ENCODE results near the gene KLHDC9. TPM values are rescaled to one million over a fixed set of nuclear protein-coding genes. Genes with fewer than 3 reads are reported as not detected.
"Not testable (repeated sequence)": the region's sequence is repeated elsewhere in the genome, so short reads cannot be mapped to it uniquely, and the experiment has no call there.

KLHDC9 gene
- total RNA-seq, 1 donor from 2014 or later = 0.86 TPM

DNA sequence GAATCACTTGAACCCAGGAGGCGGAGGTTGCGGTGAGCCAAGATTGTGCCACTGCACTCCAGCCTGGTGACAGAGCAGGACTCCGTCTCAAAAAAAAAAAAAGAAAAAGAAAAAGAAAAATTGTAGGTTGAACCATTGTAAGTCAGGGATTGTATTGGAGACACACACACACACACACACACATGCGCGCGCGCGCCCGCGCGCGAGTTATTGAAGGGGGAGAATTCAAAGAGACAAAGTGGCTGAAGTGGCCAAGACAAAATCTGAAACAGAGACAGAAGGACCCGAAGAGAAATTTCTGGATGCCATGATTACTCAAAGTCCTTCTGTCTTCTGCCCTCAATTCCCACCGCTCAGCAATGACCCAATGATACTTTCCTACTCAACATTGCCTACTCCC lies 3.7 kb upstream of the KLHDC9 start:
- no peak for DNase-seq (ENCODE audit: low read depth, low spot score)

DNA sequence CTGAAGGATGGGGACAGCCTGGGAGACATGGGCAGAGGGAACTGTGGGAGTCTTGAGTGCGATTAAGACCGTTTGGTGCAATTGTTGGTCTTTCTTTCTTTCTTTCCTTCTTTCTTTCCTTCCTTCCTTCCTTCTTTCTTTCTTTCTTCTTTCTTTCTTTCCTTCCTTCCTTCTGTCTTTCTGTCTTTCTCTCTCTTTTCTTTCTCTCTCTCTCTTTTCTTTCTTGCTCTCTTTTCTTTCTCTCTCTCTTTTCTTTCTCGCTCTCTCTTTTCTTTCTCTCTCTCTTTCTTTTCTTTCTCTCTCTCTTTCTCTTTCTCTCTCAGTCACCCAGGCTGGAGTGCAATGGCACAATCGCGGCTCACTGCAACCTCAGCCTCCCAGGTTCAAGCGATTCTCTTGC lies 2.9 kb upstream of the KLHDC9 start:
- no peak for DNase-seq (ENCODE audit: low read depth, low spot score)

DNA sequence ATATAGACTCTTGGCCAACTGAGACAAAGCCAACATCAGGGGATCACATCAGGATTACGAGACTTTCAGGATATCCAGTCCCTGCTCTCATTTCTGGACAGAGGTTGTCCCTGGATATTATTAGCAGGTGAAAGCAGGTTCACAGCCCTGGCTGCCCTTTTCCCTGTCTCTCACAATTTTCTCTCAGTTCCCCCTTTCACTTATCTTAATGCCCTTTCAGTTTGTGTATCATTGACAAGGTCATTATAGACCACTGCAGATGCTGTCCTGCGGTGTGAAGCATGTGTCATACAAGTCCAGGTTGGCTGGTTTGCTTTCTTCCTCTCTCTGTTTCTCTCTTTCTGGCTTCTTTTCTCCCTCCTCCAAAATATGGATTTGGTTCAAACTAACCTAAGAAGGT lies 2.1 kb upstream of the KLHDC9 start:
- DNase-seq (ENCODE audit: low read depth, low spot score) = no peak

DNA sequence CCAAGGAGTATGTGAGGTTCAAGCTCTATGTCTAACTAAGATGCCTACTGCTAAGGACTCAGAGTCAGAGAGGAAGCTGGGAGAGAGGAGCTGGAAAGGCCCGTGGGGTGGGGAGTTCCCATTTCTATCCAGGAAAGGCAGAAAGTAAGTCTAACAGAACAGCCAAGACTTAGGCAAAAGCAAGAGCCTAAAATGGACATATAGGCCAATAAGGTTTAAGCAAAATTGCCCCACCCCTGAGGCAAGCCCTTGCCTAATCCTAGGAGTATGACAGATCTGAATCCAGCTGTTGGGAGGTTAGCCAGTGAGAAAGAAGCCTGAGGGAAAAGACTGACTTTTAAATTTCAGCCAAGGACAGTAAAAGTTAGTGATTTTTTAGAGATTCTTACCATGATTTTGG lies 1.6 kb upstream of the KLHDC9 start:
- no peak for DNase-seq (ENCODE audit: low read depth, low spot score)

DNA sequence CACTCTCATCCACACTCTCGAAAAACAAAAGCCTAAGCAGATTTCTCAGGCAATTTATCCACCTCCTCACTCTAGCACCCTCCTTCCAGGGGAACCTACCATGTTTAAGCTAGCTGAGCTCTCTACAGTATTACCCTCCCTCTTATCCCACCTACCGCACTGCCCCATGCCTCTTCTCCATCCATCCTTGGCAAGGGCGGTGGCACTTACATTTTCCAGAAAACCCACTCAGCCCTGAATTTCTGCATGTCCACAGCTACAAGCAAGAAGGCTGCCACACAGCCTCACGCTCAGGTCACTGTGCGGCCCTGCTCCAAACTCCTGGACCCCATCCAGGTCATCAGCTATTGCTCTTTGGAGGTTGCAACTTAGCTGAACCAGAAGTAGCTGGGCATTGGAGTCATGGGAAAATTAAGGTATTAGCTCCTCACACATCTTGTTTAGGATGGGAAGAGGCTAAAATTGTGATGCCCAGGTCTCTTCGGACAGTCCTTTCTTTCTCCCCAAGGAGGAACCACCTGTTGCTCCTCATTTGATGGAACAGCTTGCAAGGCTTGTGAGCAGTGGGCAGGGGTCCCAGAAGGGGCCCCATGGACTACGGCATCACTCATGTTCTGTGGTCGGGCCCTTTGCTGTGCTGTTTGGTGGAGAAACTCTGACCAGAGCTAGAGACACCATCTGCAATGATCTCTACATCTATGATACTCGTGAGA lies 1.1 kb downstream of the KLHDC9 start:
- DNase-seq (ENCODE audit: low read depth, low spot score) = no peak

DNA sequence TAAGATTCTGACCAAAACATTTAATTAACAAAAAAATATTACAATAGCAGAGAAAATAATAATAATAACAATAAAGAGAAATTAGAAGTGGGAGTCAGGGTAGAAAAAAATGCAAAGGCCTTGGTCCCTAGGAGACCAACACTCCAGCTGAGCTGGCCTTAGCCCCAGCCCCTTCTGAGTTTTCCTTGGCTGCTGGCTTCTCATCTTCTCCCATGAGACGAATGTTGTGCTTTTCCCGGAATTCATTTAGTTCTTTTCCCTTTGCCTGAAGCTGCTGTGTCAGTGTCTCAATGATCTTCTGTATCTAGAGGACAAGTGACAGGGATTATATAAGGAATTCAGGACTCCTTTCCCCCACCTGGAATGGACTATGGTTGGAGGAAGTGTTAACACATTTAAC lies 2.4 kb downstream of the KLHDC9 start:
- no peak for DNase-seq (ENCODE audit: low read depth, low spot score)

DNA sequence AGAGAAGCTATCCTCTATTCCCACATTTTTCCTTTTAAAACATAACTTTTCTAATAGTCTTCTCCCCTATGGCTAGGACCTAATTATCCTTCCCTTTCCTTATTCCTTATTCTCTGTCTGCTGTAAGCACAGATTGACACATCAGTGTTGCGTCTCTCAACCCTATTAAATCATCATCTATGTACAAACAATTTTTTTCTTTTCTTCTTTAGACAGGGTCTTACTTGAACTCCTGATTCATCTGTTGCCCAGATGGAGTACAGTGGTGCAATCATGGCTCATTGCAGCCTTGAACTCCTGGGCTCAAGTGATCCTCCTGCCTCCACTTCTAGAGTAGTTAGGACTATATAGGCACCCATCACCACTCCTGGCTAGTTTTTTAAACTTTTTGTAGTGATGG lies 8.3 kb downstream of the KLHDC9 start:
- DNase-seq (ENCODE audit: low read depth, low spot score) = no peak

DNA sequence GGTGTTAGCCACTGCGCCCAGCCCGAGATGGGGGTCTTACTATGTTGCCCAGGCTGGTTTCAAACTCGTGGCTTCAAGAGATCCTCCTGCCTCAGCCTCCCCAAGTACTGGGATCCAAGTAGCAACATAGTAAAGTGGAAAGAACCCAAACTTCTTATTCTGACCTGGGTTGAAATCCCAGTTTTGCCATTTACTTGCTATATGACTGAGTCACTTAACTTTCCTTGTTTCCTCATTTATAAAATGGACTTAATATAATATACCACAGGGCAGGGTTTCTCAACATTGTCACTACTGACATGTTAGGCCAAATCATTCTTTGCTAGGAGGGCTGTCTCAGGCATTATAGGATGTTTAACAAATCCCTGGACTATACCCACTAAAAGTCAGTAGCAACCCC lies 13.0 kb downstream of the KLHDC9 start:
- DNase-seq (ENCODE audit: low read depth, low spot score) = no peak

DNA sequence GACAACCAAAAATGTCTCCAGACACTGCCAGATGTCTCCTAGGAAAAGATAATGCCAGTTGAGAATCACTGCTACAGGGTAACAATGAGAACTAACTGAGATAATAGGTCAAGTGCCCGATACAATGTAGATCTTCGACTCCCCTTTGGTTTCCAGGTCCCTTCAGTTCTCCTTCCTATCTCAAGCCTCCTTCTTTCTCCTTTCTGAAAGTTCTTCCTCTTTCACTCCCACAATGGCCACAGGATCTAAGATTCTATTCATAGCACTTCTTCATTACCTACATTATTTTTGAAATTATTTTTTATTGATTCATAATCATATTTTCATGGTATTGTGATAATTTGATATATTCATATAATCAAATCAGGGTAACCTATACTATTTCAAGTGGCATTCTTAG lies 13.4 kb downstream of the KLHDC9 start:
- no peak for DNase-seq (ENCODE audit: low read depth, low spot score)

DNA sequence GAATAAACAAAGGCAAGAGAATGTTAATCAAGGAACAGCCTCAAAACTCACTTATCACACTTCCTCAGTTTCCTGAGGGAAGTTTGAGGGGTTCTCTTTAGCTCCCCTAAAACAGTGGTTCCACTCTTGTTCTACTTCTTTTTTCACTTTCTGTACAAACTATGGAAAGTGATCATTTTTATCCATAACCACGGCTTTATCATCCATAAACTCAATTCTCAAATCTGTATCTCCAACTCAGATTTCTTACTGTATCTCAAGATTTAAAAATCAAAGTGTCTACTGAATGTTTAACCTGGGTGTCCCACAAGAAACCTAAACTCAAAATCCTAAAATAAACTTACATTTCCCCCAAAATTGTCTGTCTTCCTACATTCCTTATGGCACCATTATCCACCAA lies 15.8 kb downstream of the KLHDC9 start:
- DNase-seq (ENCODE audit: low read depth, low spot score) = no peak

DNA sequence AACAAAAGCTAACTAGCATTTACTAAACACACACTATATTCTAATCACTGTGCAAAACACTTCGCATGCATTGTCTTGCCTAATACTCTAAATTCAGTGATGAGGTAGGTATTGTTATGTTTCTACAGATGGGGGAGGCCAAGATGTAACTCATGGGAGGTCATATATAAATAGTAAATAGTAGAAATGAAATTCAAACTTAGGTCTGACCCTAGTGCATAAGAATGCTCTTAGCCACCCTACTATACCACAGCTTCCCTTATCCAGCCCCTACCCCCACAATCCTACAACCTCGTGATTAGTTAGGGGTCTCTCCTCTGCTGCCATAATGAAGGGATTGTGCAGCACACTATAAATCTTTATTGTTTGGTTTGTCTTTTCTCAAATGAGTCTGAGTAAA lies 16.4 kb downstream of the KLHDC9 start:
- no peak for DNase-seq (ENCODE audit: low read depth, low spot score)

DNA sequence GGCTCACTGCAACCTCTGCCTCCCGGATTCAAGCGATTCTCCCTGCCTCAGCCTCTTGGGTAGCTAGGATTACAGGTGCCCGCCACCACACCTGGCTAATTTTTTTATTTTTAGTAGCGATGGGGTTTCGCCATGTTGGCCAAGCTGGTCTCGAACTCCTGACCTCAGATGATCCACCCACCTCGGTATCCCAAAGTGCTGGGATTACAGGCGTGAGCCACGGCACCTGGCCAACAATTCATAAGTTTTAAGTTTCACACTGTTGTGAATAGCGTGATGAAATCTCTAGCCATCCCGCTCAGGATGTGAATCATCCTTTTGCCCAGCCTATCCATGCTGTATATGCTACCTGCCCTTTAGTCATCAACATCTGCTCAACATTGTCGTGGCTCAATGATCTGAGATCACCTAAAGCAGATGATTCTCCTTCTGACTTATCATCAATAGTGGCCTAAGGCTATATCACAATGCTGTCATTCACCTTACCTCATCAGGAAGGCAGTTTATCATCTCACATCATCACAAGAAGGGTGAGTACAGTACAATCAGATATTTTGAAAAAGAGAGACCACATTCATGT lies 17.1 kb downstream of the KLHDC9 start:
- peak; percentile 71 for DNase-seq (ENCODE audit: low read depth, low spot score)

DNA sequence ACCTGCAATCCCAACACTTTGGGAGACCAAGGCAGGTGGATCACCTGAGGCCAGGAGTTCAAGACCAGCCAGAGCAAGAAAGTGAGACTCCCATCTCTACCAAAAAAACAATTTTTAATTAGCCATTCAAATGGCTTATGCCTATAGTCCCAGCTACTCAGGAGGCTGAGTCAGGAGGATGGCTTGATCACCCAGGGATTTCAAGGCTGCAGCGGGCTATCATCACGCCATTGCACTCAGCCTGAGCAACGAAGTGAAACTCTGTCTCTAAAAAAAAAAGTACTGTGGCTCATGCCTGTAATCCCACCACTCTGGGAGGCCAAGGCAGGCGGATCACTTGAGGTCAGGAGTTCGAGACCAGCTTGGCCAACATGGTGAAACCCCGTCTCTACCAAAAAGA lies 17.8 kb downstream of the KLHDC9 start:
- not testable (repeated sequence) for DNase-seq (ENCODE audit: low read depth, low spot score)

DNA sequence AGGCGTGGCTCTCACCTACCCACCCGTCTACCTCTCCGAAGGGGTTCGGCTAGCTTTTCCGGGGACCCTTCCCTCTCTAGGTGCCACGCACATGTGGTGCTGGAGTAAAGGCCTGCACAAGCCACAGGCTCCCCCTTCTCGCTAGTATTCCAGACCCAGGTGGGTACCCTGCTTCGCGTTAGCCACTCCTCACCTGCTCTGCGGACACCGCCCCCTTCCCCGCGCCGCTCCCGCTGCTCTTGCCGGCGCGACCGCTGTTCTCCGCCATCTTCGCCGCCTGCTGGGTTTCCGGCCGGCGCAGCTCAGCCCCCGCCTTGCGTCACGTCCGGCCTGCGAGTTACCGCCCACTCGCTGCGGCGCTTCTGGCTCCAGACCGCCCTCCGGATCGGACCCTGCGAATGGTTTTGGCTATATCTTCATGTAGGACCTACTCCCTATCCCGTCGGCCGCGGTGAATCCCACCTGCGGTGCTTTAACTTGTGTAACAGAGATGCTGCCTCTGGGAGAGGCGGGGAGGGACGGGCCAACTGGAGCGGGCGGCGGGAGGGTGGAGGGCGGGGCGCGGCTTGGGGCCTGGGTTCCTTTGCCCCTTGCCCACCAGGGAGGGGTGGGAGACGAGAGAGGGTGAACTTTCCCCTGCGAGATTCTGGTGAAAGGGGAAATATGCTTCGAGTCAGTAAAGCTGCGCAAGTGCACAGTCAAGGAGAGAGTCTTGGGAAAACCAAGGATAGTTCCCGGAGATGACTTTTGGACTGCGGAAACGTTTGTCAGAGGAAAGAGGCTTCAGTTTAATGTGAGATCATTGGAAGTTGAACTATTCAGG lies 19.8 kb downstream of the KLHDC9 start, which contains the start of the genes NIT1 and PFDN2:
Gene NIT1 (plus strand): TSS at position 347 of the 823 bp plus-strand sequence. CDS start 72 bp downstream, at position 419.
Gene PFDN2 (minus strand): TSS at position 279 of the 823 bp plus-strand sequence. CDS start 11 bp downstream, at position 268.
- peak; percentile 51 for DNase-seq (ENCODE audit: low read depth, low spot score)

DNA sequence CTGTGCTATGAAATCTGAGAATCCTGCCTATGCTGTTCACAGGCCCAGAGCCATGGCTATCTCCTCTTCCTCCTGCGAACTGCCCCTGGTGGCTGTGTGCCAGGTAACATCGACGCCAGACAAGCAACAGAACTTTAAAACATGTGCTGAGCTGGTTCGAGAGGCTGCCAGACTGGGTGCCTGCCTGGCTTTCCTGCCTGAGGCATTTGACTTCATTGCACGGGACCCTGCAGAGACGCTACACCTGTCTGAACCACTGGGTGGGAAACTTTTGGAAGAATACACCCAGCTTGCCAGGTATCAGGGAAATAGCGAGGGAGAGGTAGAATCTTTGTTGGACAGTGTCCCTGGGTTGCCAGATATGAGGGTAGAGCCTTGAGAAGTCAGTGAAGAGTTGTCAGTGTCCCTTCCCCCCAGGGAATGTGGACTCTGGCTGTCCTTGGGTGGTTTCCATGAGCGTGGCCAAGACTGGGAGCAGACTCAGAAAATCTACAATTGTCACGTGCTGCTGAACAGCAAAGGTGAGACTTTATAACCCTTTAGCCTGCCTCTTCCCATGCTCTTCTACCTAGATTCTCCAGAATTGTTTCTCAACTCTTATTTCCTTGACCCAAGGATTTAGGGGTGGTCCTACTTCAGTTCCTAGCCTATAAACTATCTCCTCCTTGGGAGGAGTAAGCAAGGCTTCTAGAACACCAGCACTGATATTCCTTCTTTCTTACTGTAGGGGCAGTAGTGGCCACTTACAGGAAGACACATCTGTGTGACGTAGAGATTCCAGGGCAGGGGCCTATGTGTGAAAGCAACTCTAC lies 21.1 kb downstream of the KLHDC9 start:
- DNase-seq (ENCODE audit: low read depth, low spot score) = no peak

DNA sequence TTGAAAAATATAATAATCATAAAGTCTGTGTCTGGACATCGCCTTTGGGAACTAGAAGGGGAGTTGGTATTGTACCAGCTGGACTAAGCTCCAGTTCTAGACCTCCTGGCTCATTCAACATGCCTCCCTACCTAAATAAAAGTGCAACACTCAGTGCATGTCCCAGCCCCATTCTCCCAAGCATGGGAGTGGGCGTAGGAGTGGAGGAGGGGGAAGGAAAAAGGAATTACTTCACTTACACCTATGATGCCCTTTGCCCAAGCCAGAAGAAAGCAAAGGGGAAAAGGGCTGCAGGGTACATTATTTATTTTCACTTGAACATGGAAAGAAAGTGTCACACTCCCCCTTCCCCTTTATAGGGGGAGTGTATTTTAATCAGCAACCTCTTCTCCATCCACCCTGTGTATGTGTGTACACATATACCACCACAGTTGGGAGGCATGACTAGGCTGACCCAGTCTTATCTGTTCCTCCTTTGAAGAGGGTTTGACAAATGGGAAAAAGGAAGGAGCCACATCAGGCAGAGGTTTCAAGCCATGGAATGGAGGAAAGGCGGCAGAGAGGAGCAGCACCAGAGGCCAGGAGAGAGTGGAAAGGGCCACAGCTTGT lies 23.0 kb downstream of the KLHDC9 start:
- no peak for DNase-seq (ENCODE audit: low read depth, low spot score)

DNA sequence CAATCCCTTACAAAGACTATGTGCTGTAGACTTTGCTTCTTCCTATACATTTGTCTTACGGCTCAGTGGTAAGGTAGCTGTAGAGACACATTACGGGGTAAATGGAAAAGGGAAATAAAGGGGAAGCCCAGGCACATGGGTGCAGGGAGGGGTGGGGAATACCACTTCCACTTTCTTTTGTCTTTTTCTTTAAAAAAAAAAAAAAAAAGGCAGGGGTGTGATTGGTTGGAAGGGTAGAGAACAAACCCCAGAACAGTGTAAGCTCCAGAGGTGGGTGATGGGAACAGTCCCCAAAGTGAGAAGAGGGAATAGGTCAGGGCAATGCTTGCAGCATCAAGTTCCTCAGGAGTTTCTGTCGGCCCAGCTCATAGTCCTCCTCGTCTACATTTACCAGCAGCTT lies 23.7 kb downstream of the KLHDC9 start:
- no peak for DNase-seq (ENCODE audit: low read depth, low spot score)

DNA sequence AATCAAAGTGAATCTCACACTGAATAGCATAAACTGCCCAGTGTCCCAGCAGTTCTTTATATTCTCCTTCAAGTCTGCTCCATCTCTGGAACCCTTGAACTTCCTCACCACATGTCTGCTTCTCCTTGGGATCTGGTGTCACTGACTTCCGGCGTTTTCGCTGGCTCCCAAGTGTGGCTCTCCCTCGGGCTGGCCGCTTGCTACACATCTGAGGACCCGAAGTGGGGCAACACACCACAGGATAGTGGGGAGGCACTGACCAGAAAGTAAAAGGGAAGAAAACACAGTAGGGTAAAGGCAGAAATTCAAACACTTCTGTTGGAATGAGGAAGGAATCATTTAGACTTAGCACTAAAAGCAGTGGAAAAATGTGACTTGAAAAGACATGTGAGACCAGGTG lies 24.8 kb downstream of the KLHDC9 start:
- no peak for DNase-seq (ENCODE audit: low read depth, low spot score)

DNA sequence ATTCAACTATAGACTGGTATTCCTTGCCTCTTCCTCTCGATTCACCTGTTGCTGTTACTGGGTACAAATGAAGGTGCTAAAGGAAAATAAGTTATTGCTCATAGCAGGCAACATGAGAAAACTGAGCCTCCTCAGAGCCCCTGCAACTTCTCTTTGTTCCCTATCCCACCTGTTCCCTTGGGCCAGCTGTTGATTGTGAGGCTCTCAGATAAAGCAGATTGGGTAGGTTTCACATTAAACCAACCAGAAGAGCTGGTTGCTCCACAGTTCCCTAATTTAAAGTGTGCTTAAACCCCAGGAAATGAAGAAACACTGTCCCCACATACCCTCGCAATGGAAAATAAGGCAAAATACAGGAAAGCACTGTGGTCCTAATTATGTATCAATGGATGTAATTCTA lies 29.5 kb downstream of the KLHDC9 start:
- no peak for DNase-seq (ENCODE audit: low read depth, low spot score)

DNA sequence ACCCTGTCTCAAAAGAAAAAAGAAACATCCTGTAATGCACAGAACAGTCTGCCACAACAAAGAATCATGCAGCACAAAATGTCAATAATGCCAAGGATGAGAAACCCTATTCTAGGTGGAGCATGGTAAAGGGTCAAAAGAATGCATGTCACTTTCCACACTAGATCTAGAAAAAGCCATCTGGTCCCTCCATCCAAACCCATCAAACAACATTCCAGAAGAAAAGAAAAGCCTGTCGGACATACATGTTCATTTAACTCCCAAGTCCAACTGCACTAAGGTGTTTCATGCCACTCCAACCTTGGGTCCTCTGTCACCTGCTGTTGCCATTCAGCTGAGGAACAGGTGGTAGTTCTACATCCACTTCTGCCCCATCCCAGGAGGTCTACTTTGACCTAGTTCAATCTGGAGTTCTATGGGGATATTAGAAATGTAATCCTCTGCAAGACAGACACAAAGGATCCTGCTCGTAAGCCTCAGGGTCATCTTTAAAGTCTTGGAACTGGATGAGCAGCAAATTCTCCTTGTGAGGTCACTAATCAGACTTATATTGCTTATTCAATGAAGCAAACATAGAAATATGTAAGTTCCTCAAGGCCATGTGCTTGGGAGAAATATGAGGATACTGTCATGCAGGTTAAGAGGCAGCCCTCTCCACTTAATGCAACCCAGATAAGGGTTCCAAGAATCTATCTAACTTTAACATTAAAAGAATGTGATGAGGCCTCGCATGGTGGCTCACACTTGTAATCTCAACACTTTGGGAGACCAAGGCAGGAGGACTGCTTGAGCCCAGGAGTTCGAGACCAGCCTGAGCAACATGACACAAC lies 30.6 kb downstream of the KLHDC9 start:
- no peak for DNase-seq (ENCODE audit: low read depth, low spot score)

Measured in pulmonary artery endothelial cell (primary cell).